Nephron (organoid): ENCODE measurements around the gene OTUB2.
A peak's percentile ranks its signal among the peaks of the same experiment; 100 is the strongest.

Experiments used
- H3K27ac Mint-ChIP-seq, 3 experiments: 2 replicates each; pipeline ENCODE4 v1.8.0; 2020; ENCODE audit warnings: mixed read lengths in 3 of 3, mild to moderate bottlenecking in 2 of 3, moderate library complexity in 1 of 3
- H3K27me3 Mint-ChIP-seq: 2 replicates; pipeline ENCODE4 v1.8.0; 2021; ENCODE audit warnings: low read depth, mild to moderate bottlenecking, moderate library complexity, mixed read lengths
- H3K36me3 Mint-ChIP-seq: 2 replicates; pipeline ENCODE4 v1.8.0; 2020; ENCODE audit warnings: low read depth, mixed read lengths
- H3K4me1 Mint-ChIP-seq: 2 replicates; pipeline ENCODE4 v1.8.0; 2020; ENCODE audit warnings: mixed read lengths
- H3K4me3 Mint-ChIP-seq, 3 experiments: 2 replicates each; pipeline ENCODE4 v1.8.0; 2020; ENCODE audit warnings: mild to moderate bottlenecking in 3 of 3, mixed read lengths in 3 of 3, moderate library complexity in 2 of 3
- H3K9me3 Mint-ChIP-seq: 2 replicates; pipeline ENCODE4 v1.8.0; 2020; ENCODE audit warnings: mixed read lengths
- CTCF ChIP-seq, 3 experiments: fragments of 200-600 bp; sonication (generic); IDR thresholded peaks; one replicate each; pipeline ENCODE4 v1.5.0; 2021; ENCODE audit warnings: antibody characterized with exemption in 3 of 3; ENCODE audit not compliant: unreplicated experiment in 3 of 3

OTUB2 gene

GRCh38 chr14:94003397-94003796 lies 22.7 kb upstream of the OTUB2 start:
- H3K36me3 Mint-ChIP-seq = no peaks in the 10 kb centered on the region
- peaks cover 23% of the 10 kb centered on the region for H3K27me3 Mint-ChIP-seq
- peaks cover 13% of the 10 kb centered on the region for H3K4me1 Mint-ChIP-seq
- H3K4me3 Mint-ChIP-seq = no peak overlapping the region
- TF ChIP-seq CTCF (IDR thresholded peaks at IDR 0.05; ENCODE audit: unreplicated experiment in 3 of 3) = no peak
- H3K27ac Mint-ChIP-seq = no peak overlapping the region
- H3K9me3 Mint-ChIP-seq = no peaks in the 10 kb centered on the region

GRCh38 chr14:94004015-94004414 lies 22.1 kb upstream of the OTUB2 start:
- Mint-ChIP-seq H3K9me3 (no peaks in the 10 kb centered on the region), H3K27ac (no peak overlapping the region), H3K36me3 (no peaks in the 10 kb centered on the region), H3K4me1 (peaks cover 11% of the 10 kb centered on the region), H3K27me3 (peaks cover 23% of the 10 kb centered on the region), H3K4me3 (no peak overlapping the region)
- no peak for TF ChIP-seq CTCF (IDR thresholded peaks at IDR 0.05; ENCODE audit: unreplicated experiment in 3 of 3)

GRCh38 chr14:94005324-94006073 lies 20.6 kb upstream of the OTUB2 start:
- H3K9me3 Mint-ChIP-seq = no peaks in the 10 kb centered on the region
- peaks cover 19% of the 10 kb centered on the region for H3K27me3 Mint-ChIP-seq
- TF ChIP-seq CTCF (IDR thresholded peaks at IDR 0.05; ENCODE audit: unreplicated experiment in 3 of 3) = peak; percentile 14 to 36 (median 35)
- no peak overlapping the region for H3K4me3 Mint-ChIP-seq
- peaks cover 17% of the 10 kb centered on the region for H3K4me1 Mint-ChIP-seq
- no peak overlapping the region for H3K27ac Mint-ChIP-seq
- H3K36me3 Mint-ChIP-seq = no peaks in the 10 kb centered on the region

- Mint-ChIP-seq H3K27ac (no peak overlapping the region), H3K4me3 (no peak overlapping the region), H3K36me3 (no peaks in the 10 kb centered on the region), H3K4me1 (peaks cover 14% of the 10 kb centered on the region), H3K27me3 (peaks cover 13% of the 10 kb centered on the region), H3K9me3 (no peaks in the 10 kb centered on the region)
- no peak for TF ChIP-seq CTCF (IDR thresholded peaks at IDR 0.05; ENCODE audit: unreplicated experiment in 3 of 3)
These were observed 17.9 kb upstream of the OTUB2 start for GRCh38 chr14:94008234-94008633.

- Mint-ChIP-seq H3K4me1 (peaks cover 14% of the 10 kb centered on the region), H3K4me3 (no peak overlapping the region), H3K27ac (peak overlapping the region; percentile 15 to 28 (median 15)), H3K36me3 (no peaks in the 10 kb centered on the region), H3K9me3 (no peaks in the 10 kb centered on the region), H3K27me3 (peaks cover 18% of the 10 kb centered on the region)
- TF ChIP-seq CTCF (IDR thresholded peaks at IDR 0.05; ENCODE audit: unreplicated experiment in 3 of 3) = no peak
These were observed 16.4 kb upstream of the OTUB2 start for GRCh38 chr14:94009767-94010166.

GRCh38 chr14:94010625-94011024 lies 15.5 kb upstream of the OTUB2 start:
- Mint-ChIP-seq H3K4me1 (peaks cover 14% of the 10 kb centered on the region), H3K27ac (no peak overlapping the region), H3K27me3 (peaks cover 13% of the 10 kb centered on the region), H3K36me3 (no peaks in the 10 kb centered on the region), H3K9me3 (no peaks in the 10 kb centered on the region), H3K4me3 (no peak overlapping the region)
- TF ChIP-seq CTCF (IDR thresholded peaks at IDR 0.05; ENCODE audit: unreplicated experiment in 3 of 3) = no peak
